Measurements from ENCODE around the gene ACAD10. TPM values are rescaled to one million over a fixed set of nuclear protein-coding genes. Genes with fewer than 3 reads are reported as not detected.

Gene ACAD10
- total RNA-seq, 6 donors from 2014 or later = 16.7 to 83.8 (median 27.0) TPM

- Histone ChIP-seq H3K4me1 (peaks cover 0 to 4% (median 2%) of the 10 kb centered on the region in 4 donors), H3K4me3 (no peak overlapping the region), H3K27me3 (no peaks in the 10 kb centered on the region), H3K36me3 (peaks cover 68 to 100% (median 88%) of the 10 kb centered on the region in 4 donors), H3K9me3 (no peaks in the 10 kb centered on the region), H3K27ac (peak overlapping the region in 1 of 4 donors; percentile 10)
- WGBS, 2 donors = 89 to 92% methylated on average over 3 of the region's 3 CpGs
- DNase-seq (no peak), ATAC-seq (ENCODE audit: low FRiP score in 2 of 2) (peak in 1 of 2 donors; percentile 4)
- no peak for TF ChIP-seq POLR2AphosphoS5 (IDR thresholded peaks at IDR 0.05)
- TF ChIP-seq CTCF (IDR thresholded peaks at IDR 0.05) = no peak
- no peak for TF ChIP-seq EP300 (IDR thresholded peaks at IDR 0.05)
- TF ChIP-seq POLR2A (IDR thresholded peaks at IDR 0.05) = no peak
Observed at GRCh38 chr12:111792856-111793235, 107.0 kb downstream of the ACAD10 start.

DNA sequence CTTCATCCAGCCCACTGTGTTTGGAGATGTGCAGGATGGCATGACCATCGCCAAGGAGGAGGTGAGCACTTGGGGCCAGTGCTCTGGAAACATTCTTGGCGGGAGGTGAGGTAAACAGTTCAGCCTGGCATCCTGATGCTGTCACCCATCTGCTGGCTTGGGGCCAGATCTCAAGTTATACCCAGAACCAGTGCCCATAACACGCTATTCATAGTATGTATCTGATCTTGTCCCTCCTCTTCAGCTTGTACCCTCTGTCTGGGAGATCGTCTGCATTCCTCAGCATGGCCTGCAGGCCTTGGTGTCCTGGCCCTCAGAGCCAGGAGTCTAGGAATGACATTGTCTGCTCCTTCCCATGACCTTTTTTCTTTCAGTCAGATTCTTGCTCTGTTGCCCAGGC lies 112.3 kb downstream of the ACAD10 start:
- ATAC-seq (ENCODE audit: low FRiP score in 2 of 2) (no peak), DNase-seq (no peak)
- Histone ChIP-seq H3K4me1 (no peaks in the 10 kb centered on the region), H3K27me3 (no peaks in the 10 kb centered on the region), H3K36me3 (peaks cover 77 to 98% (median 87%) of the 10 kb centered on the region in 4 donors), H3K9me3 (no peaks in the 10 kb centered on the region), H3K27ac (peak overlapping the region in 1 of 4 donors; percentile 37), H3K4me3 (no peak overlapping the region)
- TF ChIP-seq POLR2AphosphoS5 (IDR thresholded peaks at IDR 0.05) (no peak), CTCF (IDR thresholded peaks at IDR 0.05) (no peak), EP300 (IDR thresholded peaks at IDR 0.05) (no peak), POLR2A (IDR thresholded peaks at IDR 0.05) (no peak)
- 77 to 78% methylated on average over 4 of the region's 4 CpGs for WGBS, 2 donors

DNA sequence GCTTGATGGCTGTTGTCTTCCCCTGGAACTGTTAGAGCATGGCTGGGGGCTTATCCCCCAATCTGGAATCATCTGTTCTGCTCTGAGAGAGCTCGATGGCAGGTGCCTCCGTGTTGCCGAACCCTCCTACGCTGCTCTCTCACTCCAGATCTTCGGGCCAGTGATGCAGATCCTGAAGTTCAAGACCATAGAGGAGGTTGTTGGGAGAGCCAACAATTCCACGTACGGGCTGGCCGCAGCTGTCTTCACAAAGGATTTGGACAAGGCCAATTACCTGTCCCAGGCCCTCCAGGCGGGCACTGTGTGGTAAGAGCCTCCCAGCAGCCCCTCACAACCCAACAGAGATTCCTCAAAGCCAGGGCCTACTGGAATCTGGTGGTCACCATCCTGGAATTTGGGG lies 113.9 kb downstream of the ACAD10 start:
- Histone ChIP-seq H3K27me3 (no peaks in the 10 kb centered on the region), H3K4me3 (no peak overlapping the region), H3K27ac (no peak overlapping the region), H3K4me1 (no peaks in the 10 kb centered on the region), H3K36me3 (peaks cover 74 to 98% (median 89%) of the 10 kb centered on the region in 4 donors), H3K9me3 (no peaks in the 10 kb centered on the region)
- DNase-seq = no peak
- no peak for ATAC-seq (ENCODE audit: low FRiP score in 2 of 2)
- TF ChIP-seq POLR2AphosphoS5 (IDR thresholded peaks at IDR 0.05) (no peak), POLR2A (IDR thresholded peaks at IDR 0.05) (no peak), CTCF (IDR thresholded peaks at IDR 0.05) (no peak), EP300 (IDR thresholded peaks at IDR 0.05) (no peak)
- 96% methylated on average over 9 of the region's 9 CpGs; no CpG with 5 or more reads in 1 of the 2 donors for whole genome bisulfite sequencing, 2 donors

DNA sequence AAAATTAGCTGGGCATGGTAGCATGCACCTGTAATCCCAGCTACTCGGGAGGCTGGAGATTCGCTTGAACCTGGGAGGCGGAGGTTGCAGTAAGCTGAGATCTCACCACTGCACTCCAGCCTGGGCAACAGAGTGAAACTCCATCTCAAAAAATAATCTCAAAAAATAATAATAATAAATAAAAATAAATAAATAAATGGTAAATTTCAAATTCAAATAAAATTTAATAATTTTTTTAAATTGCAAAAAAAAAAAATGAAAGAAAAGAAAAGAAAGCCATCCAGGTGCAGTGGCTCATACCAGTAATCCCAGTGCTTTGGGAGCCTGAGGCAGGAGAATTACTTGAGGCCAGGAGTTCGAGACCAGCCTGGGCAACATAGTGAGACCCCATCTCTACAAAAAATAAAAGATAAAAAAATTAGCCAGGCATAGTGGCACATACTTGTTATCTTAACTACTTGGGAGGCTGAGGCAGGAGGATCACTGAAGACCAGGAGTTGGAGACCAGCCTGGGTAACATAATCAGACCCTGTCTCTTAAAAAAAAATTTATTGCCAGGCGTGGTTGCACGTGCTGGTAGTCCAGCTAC lies 117.3 kb downstream of the ACAD10 start:
- H3K36me3 ChIP-seq = peaks cover 58 to 98% (median 86%) of the 10 kb centered on the region in 4 donors

More for the DNA sequence above, 117.3 kb downstream of the ACAD10 start:
- ATAC-seq (ENCODE audit: low FRiP score in 2 of 2) (no peak), DNase-seq (no peak)
- Histone ChIP-seq H3K9me3 (no peaks in the 10 kb centered on the region), H3K4me3 (no peak overlapping the region), H3K4me1 (no peaks in the 10 kb centered on the region), H3K27me3 (no peaks in the 10 kb centered on the region), H3K27ac (no peak overlapping the region)
- TF ChIP-seq CTCF (IDR thresholded peaks at IDR 0.05) (no peak), POLR2A (IDR thresholded peaks at IDR 0.05) (no peak), POLR2AphosphoS5 (IDR thresholded peaks at IDR 0.05) (no peak), EP300 (IDR thresholded peaks at IDR 0.05) (no peak)
- WGBS, 2 donors = 91 to 94% methylated on average over 6 of the region's 6 CpGs
